GM12878 (cell line): Measurements from ENCODE around the gene LIMA1. TPM values are rescaled to one million over a fixed set of nuclear protein-coding genes. Genes with fewer than 3 reads are reported as not detected.

Source experiments
- ATAC-seq: fragments of 200-7000 bp; cut with Tn5 transposase; 3 replicates; pipeline ENCODE4 v1.9.1; 2020; ENCODE audit warnings: mild to moderate bottlenecking, moderate library complexity
- BruUV-seq: library from RNA; stranded (reverse); fragments of 400-500 nt; replicated peaks from 2 replicates; lab custom pipeline; 2021; lab: Mats Ljungman, UMichigan
- CTCF ChIA-PET: fragments of 300-600 bp; sonication (Branson Sonifier 250); formaldehyde crosslinking; extraction: SDS; loops from one replicate; lab custom pipeline; 2021; ENCODE audit warnings: inconsistent platforms; lab: Yijun Ruan, JAX
- POLR2A ChIA-PET: fragments of 350-600 bp; formaldehyde crosslinking; extraction: SDS; loops from one replicate; lab custom pipeline; 2021; ENCODE audit warnings: inconsistent platforms; lab: Charles Lee
- RAD21 ChIA-PET: fragments of 300-600 bp; sonication (Branson Sonifier 250); formaldehyde crosslinking; loops from one replicate; lab custom pipeline; 2023; ENCODE audit warnings: antibody characterized with exemption; ENCODE audit not compliant: unreplicated experiment; lab: Charles Lee
- SMC1A ChIA-PET: fragments of 300-600 bp; sonication (Branson Sonifier 250); formaldehyde crosslinking; loops from one replicate; lab custom pipeline; 2023; ENCODE audit not compliant: unreplicated experiment, uncharacterized antibody; lab: Charles Lee
- DNase-seq: peaks from one replicate; pipeline ENCODE4 v3.0.0-alpha.2; 2011; ENCODE audit warnings: low read depth, low spot score
- FAIRE-seq: peaks from 3 replicates; lab custom pipeline; 2011; peaks lifted over from hg19 to GRCh38; lab: Jason Lieb, UNC
- H2AFZ ChIP-seq: 2 replicates; pipeline ENCODE4 v1.6.0; 2011; ENCODE audit warnings: low read depth, low read length, control low read depth; ENCODE audit not compliant: control insufficient read depth
- H3K27ac ChIP-seq: 2 replicates; pipeline ENCODE4 v1.5.1; 2011; ENCODE audit warnings: control low read depth; ENCODE audit not compliant: control insufficient read depth, insufficient read depth
- H3K27me3 ChIP-seq, 2 experiments: replicated peaks in 1 of 2; 2 replicates each; pipeline versions ENCODE4 v1.6.0 to v1.6.1; 2011; ENCODE audit warnings: low read length in 1 of 2; ENCODE audit not compliant: control insufficient read depth in 2 of 2, insufficient read depth in 2 of 2
- H3K36me3 ChIP-seq, 2 experiments: 2 replicates each; pipeline ENCODE4 v1.5.1; 2011; ENCODE audit warnings: low read length in 1 of 2; ENCODE audit not compliant: control insufficient read depth in 2 of 2, insufficient read depth in 2 of 2
- H3K4me1 ChIP-seq: 2 replicates; pipeline ENCODE4 v1.6.1; 2011; ENCODE audit warnings: mild to moderate bottlenecking, low read length, moderate library complexity, mixed read lengths; ENCODE audit not compliant: control insufficient read depth, insufficient read depth
- H3K4me2 ChIP-seq: 2 replicates; pipeline ENCODE4 v1.6.0; 2011; ENCODE audit warnings: control low read depth; ENCODE audit not compliant: control insufficient read depth, insufficient read depth
- H3K4me3 ChIP-seq: fragments of 200-600 bp; sonication (generic); 2 replicates; pipeline ENCODE4 v1.5.1; 2016
- H3K79me2 ChIP-seq: 2 replicates; pipeline ENCODE4 v1.6.0; 2011; ENCODE audit warnings: low read length; ENCODE audit not compliant: control insufficient read depth, insufficient read depth
- H3K9ac ChIP-seq: 2 replicates; pipeline ENCODE4 v1.8.0; 2011; ENCODE audit warnings: low read length, control low read depth, mixed read lengths; ENCODE audit not compliant: control insufficient read depth, insufficient read depth
- H3K9me3 ChIP-seq: replicated peaks from 3 replicates; pipeline ENCODE4 v1.5.1; 2011; ENCODE audit warnings: mild to moderate bottlenecking, low read length; ENCODE audit not compliant: control insufficient read depth, insufficient read depth
- H4K20me1 ChIP-seq: 2 replicates; pipeline ENCODE4 v1.6.0; 2011; ENCODE audit not compliant: control insufficient read depth, insufficient read depth
- BCL11A ChIP-seq: IDR thresholded peaks from 2 replicates; pipeline ENCODE4 v1.6.1; 2011; ENCODE audit warnings: low read depth, low read length
- BHLHE40 ChIP-seq, 2 experiments: fragments of 450-650 bp in 1 of 2; IDR thresholded peaks; 2 replicates each; pipeline ENCODE4 v1.6.1; 2011 to 2017; ENCODE audit warnings: low read depth in 2 of 2, borderline replicate concordance in 1 of 2, improper control_type of control experiment in 1 of 2, low read length in 1 of 2, mild to moderate bottlenecking in 1 of 2
- CHD1 ChIP-seq: IDR thresholded peaks from 2 replicates; pipeline ENCODE4 v1.6.1; 2012; ENCODE audit warnings: low read depth, low read length, improper control_type of control experiment
- EGR1 ChIP-seq, 2 experiments: IDR thresholded peaks; 1 replicate in 1 of 2; 2 replicates in 1 of 2; pipeline ENCODE4 v1.6.1; 2011 to 2012; ENCODE audit warnings: low read depth in 2 of 2, low read length in 2 of 2, borderline replicate concordance in 1 of 2, mild to moderate bottlenecking in 1 of 2, moderate library complexity in 1 of 2
- KAT2A ChIP-seq: conservative IDR thresholded peaks from 2 replicates; pipeline ENCODE4 v1.6.1; 2011; ENCODE audit warnings: low read depth, low read length; ENCODE audit not compliant: control insufficient read depth
- MEF2B ChIP-seq: fragments of 450-650 bp; IDR thresholded peaks from 2 replicates; pipeline ENCODE4 v1.6.1; 2018; ENCODE audit warnings: mild to moderate bottlenecking, moderate library complexity; ENCODE audit not compliant: partially characterized antibody, poor library complexity, severe bottlenecking
- RBBP5 ChIP-seq: fragments of 200-600 bp; sonication (generic); conservative IDR thresholded peaks from 2 replicates; pipeline ENCODE4 v1.6.1; 2016
- RFX5 ChIP-seq: IDR thresholded peaks from 2 replicates; pipeline ENCODE4 v1.6.1; 2011; ENCODE audit warnings: low read depth, low read length, improper control_type of control experiment
- SMAD5 ChIP-seq: IDR thresholded peaks from 2 replicates; pipeline ENCODE4 v1.6.1; 2016; ENCODE audit warnings: antibody characterized with exemption, low read depth
- TCF7 ChIP-seq: IDR thresholded peaks from 2 replicates; pipeline ENCODE4 v1.6.1; 2014; ENCODE audit warnings: antibody characterized with exemption, borderline replicate concordance
- ZNF207 ChIP-seq: fragments of 450-650 bp; IDR thresholded peaks from 2 replicates; pipeline ENCODE4 v1.6.1; 2014; ENCODE audit warnings: antibody characterized with exemption, mild to moderate bottlenecking, borderline replicate concordance
- ZNF384 ChIP-seq: IDR thresholded peaks from 2 replicates; pipeline ENCODE4 v1.6.1; 2012; ENCODE audit warnings: low read depth, mild to moderate bottlenecking, low read length, improper control_type of control experiment, borderline replicate concordance
- WGBS: methylation state at CpG from one replicate; pipeline ENCODE4 v1.1.6; 2016; ENCODE audit warnings: low lambda C conversion rate; ENCODE audit not compliant: insufficient replicate concordance, insufficient coverage; ENCODE audit errors: missing lambda C conversion rate; 5-methylcytosine and 5-hydroxymethylcytosine counted together
- in situ Hi-C: fragments of 300-500 bp; cut with MboI; formaldehyde crosslinking; loops from 9 replicates; pipeline ENCODE4 v1.14.3; 2018; ENCODE audit warnings: mixed read lengths
- intact Hi-C: fragments of 100-400 bp; cut with micrococcal nuclease; formaldehyde crosslinking; loops from one replicate; pipeline ENCODE4 v1.14.2; 2022; ENCODE audit not compliant: unreplicated experiment
- polyA plus RNA-seq, 11 experiments: library from polyadenylated mRNA; depleted of rRNA in 4 of 11; unstranded in 6 of 11; stranded (reverse) in 5 of 11; fragments of >200 nt; fragmentation: Nextera tagmentation in 4 of 11; fragmentation: Illumina TruSeq in 1 of 11; extraction: Ambion mirVana in 4 of 11; extraction: Trizol in 1 of 11; gene quantifications; 1 replicate in 1 of 11; 2 replicates in 10 of 11; pipeline versions ENCODE4 v1.2.1 to v1.2.3, GENCODE V29; 2011 to 2016; ENCODE audit warnings: inconsistent platforms in 2 of 11, missing spikeins in 2 of 11, low read depth in 1 of 11
- total RNA-seq, 4 experiments: library from RNA; depleted of rRNA in 3 of 4; stranded (reverse); fragments of >200 nt in 3 of 4; fragmentation: Illumina TruSeq in 1 of 4; extraction: Trizol in 1 of 4; gene quantifications; 2 replicates each; pipeline versions ENCODE4 v1.2.1 to v1.2.3, GENCODE V29; 2013 to 2021
- TF ChIP-seq, protein P1 (sequence below): IDR thresholded peaks from 2 replicates; pipeline ENCODE4 v1.6.1; 2012; ENCODE audit warnings: improper control_type of control experiment, low read depth, low read length; ENCODE audit not compliant: insufficient replicate concordance
- TF ChIP-seq, protein P2 (sequence below): IDR thresholded peaks from 2 replicates; pipeline ENCODE4 v1.6.1; 2012; ENCODE audit warnings: low read length, inconsistent platforms

Gene LIMA1
- total and polyA plus RNA-seq, 10 of the 15 experiments (the other 5 are each of a cell fraction or from before 2014, with no cell fraction given) = 53.2 to 109 (median 60.8) TPM

DNA sequence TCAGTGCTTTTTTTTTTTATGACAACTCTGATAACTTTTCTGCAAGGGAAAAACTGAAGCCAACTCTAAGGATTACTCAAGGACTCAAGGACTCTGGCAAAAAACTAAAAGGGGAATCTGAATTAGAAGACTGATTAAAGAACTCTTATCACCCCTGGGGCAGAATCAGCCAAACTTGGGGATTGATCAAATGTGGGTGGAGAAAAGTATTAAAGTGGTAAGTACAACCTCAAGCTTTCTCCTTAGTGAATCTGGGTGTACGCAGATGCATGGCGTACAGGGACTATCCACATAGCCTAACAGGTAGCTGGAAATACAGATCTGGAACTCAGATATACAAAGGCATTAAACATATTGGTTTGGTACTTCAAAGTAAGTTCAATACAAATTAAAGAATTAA, 7.3 kb downstream of the LIMA1 start:
- FAIRE-seq (no peak), DNase-seq (no peak), ATAC-seq (no peak)
- no peak overlapping the region for H3K4me2 ChIP-seq
- no TSS peak for BruUV-seq
- CTCF ChIA-PET = interaction anchor here (0.7 to 4.0 kb wide), 3 partner anchors 17 to 191 kb away, joined by 3 to 13 read pairs (median 3); partner anchors contain the start of gene SMARCD1
- H3K27ac ChIP-seq = no peak overlapping the region
- POLR2A ChIA-PET = interaction anchor here (0.5 kb wide), 1 partner anchor 16 kb away, joined by 6 read pairs; no protein-coding TSS in a partner anchor
- no peaks in the 10 kb centered on the region for H3K9me3 ChIP-seq
- no peak overlapping the region for H3K4me3 ChIP-seq
- SMC1A ChIA-PET = no interaction called here
- H2AFZ ChIP-seq = no peak overlapping the region
- no peaks in the 10 kb centered on the region for H3K36me3 ChIP-seq
- intact Hi-C loops = no loop called here
- no peak overlapping the region for H3K9ac ChIP-seq
- in situ Hi-C loops = no loop called here
- WGBS = 92% methylated on average over 2 of the region's 2 CpGs
- RAD21 ChIA-PET = no interaction called here
- H3K4me1 ChIP-seq = no peaks in the 10 kb centered on the region
- no peak for TF ChIP-seq SMAD5
- TF ChIP-seq, protein P1, sequence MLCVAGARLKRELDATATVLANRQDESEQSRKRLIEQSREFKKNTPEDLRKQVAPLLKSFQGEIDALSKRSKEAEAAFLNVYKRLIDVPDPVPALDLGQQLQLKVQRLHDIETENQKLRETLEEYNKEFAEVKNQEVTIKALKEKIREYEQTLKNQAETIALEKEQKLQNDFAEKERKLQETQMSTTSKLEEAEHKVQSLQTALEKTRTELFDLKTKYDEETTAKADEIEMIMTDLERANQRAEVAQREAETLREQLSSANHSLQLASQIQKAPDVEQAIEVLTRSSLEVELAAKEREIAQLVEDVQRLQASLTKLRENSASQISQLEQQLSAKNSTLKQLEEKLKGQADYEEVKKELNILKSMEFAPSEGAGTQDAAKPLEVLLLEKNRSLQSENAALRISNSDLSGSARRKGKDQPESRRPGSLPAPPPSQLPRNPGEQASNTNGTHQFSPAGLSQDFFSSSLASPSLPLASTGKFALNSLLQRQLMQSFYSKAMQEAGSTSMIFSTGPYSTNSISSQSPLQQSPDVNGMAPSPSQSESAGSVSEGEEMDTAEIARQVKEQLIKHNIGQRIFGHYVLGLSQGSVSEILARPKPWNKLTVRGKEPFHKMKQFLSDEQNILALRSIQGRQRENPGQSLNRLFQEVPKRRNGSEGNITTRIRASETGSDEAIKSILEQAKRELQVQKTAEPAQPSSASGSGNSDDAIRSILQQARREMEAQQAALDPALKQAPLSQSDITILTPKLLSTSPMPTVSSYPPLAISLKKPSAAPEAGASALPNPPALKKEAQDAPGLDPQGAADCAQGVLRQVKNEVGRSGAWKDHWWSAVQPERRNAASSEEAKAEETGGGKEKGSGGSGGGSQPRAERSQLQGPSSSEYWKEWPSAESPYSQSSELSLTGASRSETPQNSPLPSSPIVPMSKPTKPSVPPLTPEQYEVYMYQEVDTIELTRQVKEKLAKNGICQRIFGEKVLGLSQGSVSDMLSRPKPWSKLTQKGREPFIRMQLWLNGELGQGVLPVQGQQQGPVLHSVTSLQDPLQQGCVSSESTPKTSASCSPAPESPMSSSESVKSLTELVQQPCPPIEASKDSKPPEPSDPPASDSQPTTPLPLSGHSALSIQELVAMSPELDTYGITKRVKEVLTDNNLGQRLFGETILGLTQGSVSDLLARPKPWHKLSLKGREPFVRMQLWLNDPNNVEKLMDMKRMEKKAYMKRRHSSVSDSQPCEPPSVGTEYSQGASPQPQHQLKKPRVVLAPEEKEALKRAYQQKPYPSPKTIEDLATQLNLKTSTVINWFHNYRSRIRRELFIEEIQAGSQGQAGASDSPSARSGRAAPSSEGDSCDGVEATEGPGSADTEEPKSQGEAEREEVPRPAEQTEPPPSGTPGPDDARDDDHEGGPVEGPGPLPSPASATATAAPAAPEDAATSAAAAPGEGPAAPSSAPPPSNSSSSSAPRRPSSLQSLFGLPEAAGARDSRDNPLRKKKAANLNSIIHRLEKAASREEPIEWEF = no peak
- TF ChIP-seq RFX5 = no peak
- TF ChIP-seq BCL11A = no peak
- no peak for TF ChIP-seq TCF7
- no peak for TF ChIP-seq RBBP5
- no peak for TF ChIP-seq BHLHE40 (IDR thresholded peaks at IDR 0.05; ENCODE audit: borderline replicate concordance in 1 of 2, low read depth in 2 of 2, low read length in 1 of 2)
- TF ChIP-seq EGR1 (IDR thresholded peaks at IDR 0.05; ENCODE audit: borderline replicate concordance in 1 of 2, low read depth in 2 of 2, low read length in 2 of 2) = no peak
- TF ChIP-seq ZNF384 = no peak
- TF ChIP-seq KAT2A = no peak
- TF ChIP-seq MEF2B = no peak
- TF ChIP-seq, protein P2, sequence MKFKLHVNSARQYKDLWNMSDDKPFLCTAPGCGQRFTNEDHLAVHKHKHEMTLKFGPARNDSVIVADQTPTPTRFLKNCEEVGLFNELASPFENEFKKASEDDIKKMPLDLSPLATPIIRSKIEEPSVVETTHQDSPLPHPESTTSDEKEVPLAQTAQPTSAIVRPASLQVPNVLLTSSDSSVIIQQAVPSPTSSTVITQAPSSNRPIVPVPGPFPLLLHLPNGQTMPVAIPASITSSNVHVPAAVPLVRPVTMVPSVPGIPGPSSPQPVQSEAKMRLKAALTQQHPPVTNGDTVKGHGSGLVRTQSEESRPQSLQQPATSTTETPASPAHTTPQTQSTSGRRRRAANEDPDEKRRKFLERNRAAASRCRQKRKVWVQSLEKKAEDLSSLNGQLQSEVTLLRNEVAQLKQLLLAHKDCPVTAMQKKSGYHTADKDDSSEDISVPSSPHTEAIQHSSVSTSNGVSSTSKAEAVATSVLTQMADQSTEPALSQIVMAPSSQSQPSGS = no peak
- no peak for TF ChIP-seq CHD1
- no peak for TF ChIP-seq ZNF207
- H3K27me3 ChIP-seq = no peaks in the 10 kb centered on the region
- no peaks in the 10 kb centered on the region for H3K79me2 ChIP-seq
- H4K20me1 ChIP-seq = no peaks in the 10 kb centered on the region
